K562 (cell line): Measurements from ENCODE around the gene INPP5D. TPM values are rescaled to one million over a fixed set of nuclear protein-coding genes. Genes with fewer than 3 reads are reported as not detected.

ENCODE experiments used
- ATAC-seq: fragments of 200-7000 bp; cut with Tn5 transposase; 3 replicates; pipeline ENCODE4 v1.9.1; 2020; ENCODE audit warnings: moderate library complexity
- BruUV-seq: library from RNA; stranded (reverse); fragments of 400-500 nt; replicated peaks from 2 replicates; lab custom pipeline; 2021; lab: Mats Ljungman, UMichigan
- CTCF ChIA-PET: fragments of 300-600 bp; formaldehyde crosslinking; extraction: SDS; loops from one replicate; lab custom pipeline; 2021; ENCODE audit warnings: low intra/inter-chr PET ratio; lab: Yijun Ruan, JAX
- POLR2A ChIA-PET: fragments of 300-600, 350-650 bp; sonication (Branson Sonifier 250); formaldehyde crosslinking; extraction: SDS; loops from one replicate; lab custom pipeline; 2021; ENCODE audit warnings: antibody characterized with exemption, inconsistent platforms; lab: Yijun Ruan, JAX
- DNase-seq, 4 experiments: peaks; one replicate each; pipeline versions ENCODE4 v3.0.0 to v3.0.0-alpha.2; 2011 to 2018; ENCODE audit warnings: low spot score in 3 of 4, mixed read lengths in 3 of 4; ENCODE audit errors: extremely low read depth in 1 of 4
- FAIRE-seq: peaks from 2 replicates; lab custom pipeline; 2011; peaks lifted over from hg19 to GRCh38; lab: Jason Lieb, UNC
- H2AFZ ChIP-seq: 2 replicates; pipeline ENCODE4 v1.6.0; 2011; ENCODE audit warnings: low read depth, low read length, control low read depth, inconsistent platforms
- H3K27ac ChIP-seq: fragments of 200-600 bp; 3 replicates; pipeline ENCODE4 v1.8.0; 2011; ENCODE audit warnings: low read depth, mild to moderate bottlenecking, control low read depth, inconsistent platforms, low read length, moderate library complexity, mixed read lengths; ENCODE audit errors: extremely low read depth
- H3K27me3 ChIP-seq, 2 experiments: fragments of 300-600 bp in 1 of 2; 2 replicates in 1 of 2; 3 replicates in 1 of 2; pipeline versions ENCODE4 v1.6.0 to v1.8.0; 2011; ENCODE audit warnings: inconsistent platforms in 2 of 2, low read length in 2 of 2, mild to moderate bottlenecking in 1 of 2, mixed read lengths in 1 of 2, moderate library complexity in 1 of 2; ENCODE audit not compliant: control insufficient read depth in 2 of 2, insufficient read depth in 2 of 2
- H3K36me3 ChIP-seq: fragments of 300-600 bp; 3 replicates; pipeline ENCODE4 v1.8.0; 2011; ENCODE audit warnings: mild to moderate bottlenecking, low read length, inconsistent platforms; ENCODE audit not compliant: control insufficient read depth, insufficient read depth
- H3K4me1 ChIP-seq, 2 experiments: fragments of 200-600 bp in 1 of 2; replicated peaks in 1 of 2; 2 replicates in 1 of 2; 3 replicates in 1 of 2; pipeline versions ENCODE4 v1.5.1 to v1.8.0; 2011; ENCODE audit warnings: inconsistent platforms in 2 of 2, low read length in 2 of 2, mild to moderate bottlenecking in 1 of 2, mixed read lengths in 1 of 2, moderate library complexity in 1 of 2; ENCODE audit not compliant: control insufficient read depth in 2 of 2, insufficient read depth in 2 of 2
- H3K4me2 ChIP-seq: 2 replicates; pipeline ENCODE4 v1.6.1; 2011; ENCODE audit warnings: low read length, control low read depth, inconsistent platforms, mixed read lengths; ENCODE audit not compliant: insufficient read depth
- H3K4me3 ChIP-seq: fragments of 200-600 bp; sonication (generic), shearing (Covaris generic); 2 replicates; pipeline ENCODE4 v1.5.1; 2016; ENCODE audit warnings: control low read depth, inconsistent platforms
- H3K79me2 ChIP-seq: fragments of 200-600 bp; 3 replicates; pipeline ENCODE4 v1.8.0; 2011; ENCODE audit warnings: low read length, inconsistent platforms; ENCODE audit not compliant: control insufficient read depth, insufficient read depth
- H3K9ac ChIP-seq, 2 experiments: 2 replicates each; pipeline versions ENCODE4 v1.6.0 to v1.6.1; 2011; ENCODE audit warnings: low read depth in 2 of 2, low read length in 2 of 2, control low read depth in 1 of 2, inconsistent platforms in 1 of 2, mild to moderate bottlenecking in 1 of 2, mixed read lengths in 1 of 2; ENCODE audit not compliant: insufficient read depth in 1 of 2
- H3K9me1 ChIP-seq: one replicate; pipeline ENCODE4 v1.6.0; 2011; ENCODE audit warnings: inconsistent platforms, mild to moderate bottlenecking, low read length, moderate library complexity; ENCODE audit not compliant: control insufficient read depth, insufficient read depth
- H3K9me3 ChIP-seq: replicated peaks from 2 replicates; pipeline ENCODE4 v1.5.1; 2011; ENCODE audit warnings: low read depth, low read length, inconsistent platforms; ENCODE audit not compliant: control insufficient read depth, insufficient read depth
- H4K20me1 ChIP-seq: replicated peaks from 2 replicates; pipeline ENCODE4 v1.6.1; 2011; ENCODE audit warnings: low read length, inconsistent platforms, mixed read lengths; ENCODE audit not compliant: control insufficient read depth, insufficient read depth
- BCL6 ChIP-seq: fragments of 250-450 bp; sonication (Bioruptor Pico); IDR thresholded peaks from 2 replicates; pipeline ENCODE4 v1.4.0; 2020
- BDP1 ChIP-seq: IDR thresholded peaks from 3 replicates; pipeline ENCODE4 v1.6.1; 2011; ENCODE audit not compliant: insufficient read length, insufficient read depth
- CXXC5 ChIP-seq: fragments of 250-450 bp; sonication (Bioruptor Pico); IDR thresholded peaks from 2 replicates; pipeline ENCODE4 v1.8.0; 2022; ENCODE audit warnings: inconsistent platforms, mild to moderate bottlenecking, moderate library complexity
- HMG20B ChIP-seq: fragments of 250-450 bp; sonication (Bioruptor Pico); IDR thresholded peaks from 2 replicates; pipeline ENCODE4 v1.5.0; 2021; ENCODE audit warnings: mild to moderate bottlenecking
- NFYB ChIP-seq: IDR thresholded peaks from 2 replicates; pipeline ENCODE4 v1.6.1; 2011; ENCODE audit warnings: mild to moderate bottlenecking, moderate library complexity; ENCODE audit not compliant: insufficient read length; ENCODE audit errors: extremely low read depth
- NR3C1 ChIP-seq: sonication (generic); formaldehyde crosslinking; IDR thresholded peaks from 2 replicates; pipeline ENCODE4 v1.8.1; 2022; ENCODE audit warnings: missing genetic modification reagents
- PRPF4 ChIP-seq: fragments of 200-400 bp; formaldehyde crosslinking; IDR thresholded peaks from one replicate; pipeline ENCODE4 v1.6.1; 2017; ENCODE audit warnings: low read length, low read depth, mild to moderate bottlenecking; ENCODE audit not compliant: insufficient read depth, poor library complexity, severe bottlenecking
- SETDB1 ChIP-seq: IDR thresholded peaks from one replicate; pipeline ENCODE4 v1.6.1; 2012; ENCODE audit warnings: low read length, control low read depth, inconsistent platforms
- SNIP1 ChIP-seq: fragments of 450-650 bp; IDR thresholded peaks from 2 replicates; pipeline ENCODE4 v1.7.1; 2017; ENCODE audit warnings: low read depth, mild to moderate bottlenecking
- TCF7L2 ChIP-seq: fragments of 150-350 bp; IDR thresholded peaks from 2 replicates; pipeline ENCODE4 v1.6.1; 2016; ENCODE audit warnings: low read depth, mild to moderate bottlenecking, low read length, moderate library complexity
- WGBS: fragments of 100-300 bp; shearing (Covaris generic); methylation state at CpG from one replicate; pipeline ENCODE4 v1.1.6; 2016; ENCODE audit warnings: low coverage, mixed read lengths; ENCODE audit not compliant: insufficient coverage; ENCODE audit errors: missing lambda C conversion rate; 5-methylcytosine and 5-hydroxymethylcytosine counted together
- in situ Hi-C: fragments of 300-500 bp; cut with MboI; formaldehyde crosslinking; loops from 4 replicates; pipeline ENCODE4 v1.15.0; 2018; ENCODE audit warnings: inconsistent platforms, mixed read lengths
- intact Hi-C: fragments of 100-400 bp; cut with micrococcal nuclease; formaldehyde crosslinking; loops from 2 replicates; pipeline ENCODE4 v1.14.2; 2022
- polyA plus RNA-seq, 8 experiments: library from polyadenylated mRNA; depleted of rRNA in 4 of 8; stranded (reverse) in 5 of 8; unstranded in 3 of 8; fragments of >200 nt; fragmentation: Nextera tagmentation in 2 of 8; fragmentation: Illumina TruSeq in 1 of 8; extraction: Ambion mirVana in 2 of 8; extraction: Trizol in 1 of 8; gene quantifications; 2 replicates each; pipeline versions ENCODE4 v1.2.1 to v1.2.3, GENCODE V29; 2011 to 2014; ENCODE audit warnings: inconsistent platforms in 1 of 8, missing spikeins in 1 of 8
- total RNA-seq, 7 experiments: library from RNA; depleted of rRNA in 6 of 7; stranded (reverse); fragments of >200 nt in 6 of 7; fragmentation: Illumina TruSeq in 2 of 7; extraction: Trizol in 2 of 7; gene quantifications; 2 replicates each; pipeline versions ENCODE4 v1.2.1 to v1.2.3, GENCODE V29; 2011 to 2021; ENCODE audit warnings: low replicate concordance in 1 of 7
- TF ChIP-seq, protein P1 (sequence below): fragments of 450-650 bp; IDR thresholded peaks from 2 replicates; pipeline ENCODE4 v1.6.1; 2016; ENCODE audit warnings: mild to moderate bottlenecking, moderate library complexity
- TF ChIP-seq, protein P2 (sequence below): IDR thresholded peaks from 2 replicates; pipeline ENCODE4 v1.6.1; 2016; ENCODE audit warnings: missing genetic modification characterization, missing compliant biosample characterization

The INPP5D gene
- total and polyA plus RNA-seq, 9 of the 15 experiments (the other 6 are each of a cell fraction or from before 2014, with no cell fraction given): 0.55 to 6.2 (median 2.2) TPM

DNA sequence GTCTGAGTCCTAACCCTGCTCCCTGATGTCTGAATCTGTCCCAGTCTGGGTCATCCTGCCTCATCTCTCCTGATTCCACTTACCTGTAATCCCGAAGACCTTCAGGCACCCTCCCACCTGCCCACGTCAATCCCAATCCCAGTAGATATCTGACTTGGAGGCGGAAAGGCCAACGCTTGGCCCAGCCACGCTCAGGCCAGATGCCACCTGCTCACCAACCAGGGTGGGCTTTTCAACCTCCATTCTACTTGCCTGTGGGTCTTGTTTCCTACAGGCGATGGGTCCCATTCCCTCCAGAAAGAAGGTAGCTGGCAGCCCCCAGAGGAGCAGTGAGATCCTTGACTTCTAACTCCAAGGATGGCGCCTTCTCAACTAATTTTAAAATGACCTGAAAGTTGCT is 59.7 kb downstream of the INPP5D start:
- WGBS: 82% methylated on average over 5 of the region's 7 CpGs
- ATAC-seq (no peak), DNase-seq (no peak), FAIRE-seq (no peak)
- no peaks in the 10 kb centered on the region for H3K27me3 ChIP-seq
- no peak overlapping the region for H3K9ac ChIP-seq
- no peaks in the 10 kb centered on the region for H3K9me3 ChIP-seq
- H3K79me2 ChIP-seq: no peaks in the 10 kb centered on the region
- peaks cover 0 to 19% of the 10 kb centered on the region in 2 experiments; a peak in 2 of 5 replicates for H3K4me1 ChIP-seq
- H2AFZ ChIP-seq: no peak overlapping the region
- BruUV-seq: no TSS peak
- H3K4me2 ChIP-seq: no peak overlapping the region
- no peaks in the 10 kb centered on the region for H4K20me1 ChIP-seq
- no peak overlapping the region for H3K4me3 ChIP-seq
- ChIA-PET CTCF (no interaction called here), POLR2A (no interaction called here)
- intact Hi-C loops (no loop called here), in situ Hi-C loops (no loop called here)
- no peaks in the 10 kb centered on the region for H3K36me3 ChIP-seq
- no peaks in the 10 kb centered on the region for H3K9me1 ChIP-seq
- H3K27ac ChIP-seq: no peak overlapping the region
- TF ChIP-seq BCL6 (CRISPR knock-in tag) (no peak), SETDB1 (no peak), SNIP1 (no peak), NFYB (no peak), PRPF4 (no peak), CXXC5 (CRISPR knock-in tag) (no peak), BDP1 (no peak), TCF7L2 (no peak), HMG20B (CRISPR knock-in tag) (no peak), NR3C1 (CRISPR knock-in tag) (no peak)
- TF ChIP-seq, protein P1, sequence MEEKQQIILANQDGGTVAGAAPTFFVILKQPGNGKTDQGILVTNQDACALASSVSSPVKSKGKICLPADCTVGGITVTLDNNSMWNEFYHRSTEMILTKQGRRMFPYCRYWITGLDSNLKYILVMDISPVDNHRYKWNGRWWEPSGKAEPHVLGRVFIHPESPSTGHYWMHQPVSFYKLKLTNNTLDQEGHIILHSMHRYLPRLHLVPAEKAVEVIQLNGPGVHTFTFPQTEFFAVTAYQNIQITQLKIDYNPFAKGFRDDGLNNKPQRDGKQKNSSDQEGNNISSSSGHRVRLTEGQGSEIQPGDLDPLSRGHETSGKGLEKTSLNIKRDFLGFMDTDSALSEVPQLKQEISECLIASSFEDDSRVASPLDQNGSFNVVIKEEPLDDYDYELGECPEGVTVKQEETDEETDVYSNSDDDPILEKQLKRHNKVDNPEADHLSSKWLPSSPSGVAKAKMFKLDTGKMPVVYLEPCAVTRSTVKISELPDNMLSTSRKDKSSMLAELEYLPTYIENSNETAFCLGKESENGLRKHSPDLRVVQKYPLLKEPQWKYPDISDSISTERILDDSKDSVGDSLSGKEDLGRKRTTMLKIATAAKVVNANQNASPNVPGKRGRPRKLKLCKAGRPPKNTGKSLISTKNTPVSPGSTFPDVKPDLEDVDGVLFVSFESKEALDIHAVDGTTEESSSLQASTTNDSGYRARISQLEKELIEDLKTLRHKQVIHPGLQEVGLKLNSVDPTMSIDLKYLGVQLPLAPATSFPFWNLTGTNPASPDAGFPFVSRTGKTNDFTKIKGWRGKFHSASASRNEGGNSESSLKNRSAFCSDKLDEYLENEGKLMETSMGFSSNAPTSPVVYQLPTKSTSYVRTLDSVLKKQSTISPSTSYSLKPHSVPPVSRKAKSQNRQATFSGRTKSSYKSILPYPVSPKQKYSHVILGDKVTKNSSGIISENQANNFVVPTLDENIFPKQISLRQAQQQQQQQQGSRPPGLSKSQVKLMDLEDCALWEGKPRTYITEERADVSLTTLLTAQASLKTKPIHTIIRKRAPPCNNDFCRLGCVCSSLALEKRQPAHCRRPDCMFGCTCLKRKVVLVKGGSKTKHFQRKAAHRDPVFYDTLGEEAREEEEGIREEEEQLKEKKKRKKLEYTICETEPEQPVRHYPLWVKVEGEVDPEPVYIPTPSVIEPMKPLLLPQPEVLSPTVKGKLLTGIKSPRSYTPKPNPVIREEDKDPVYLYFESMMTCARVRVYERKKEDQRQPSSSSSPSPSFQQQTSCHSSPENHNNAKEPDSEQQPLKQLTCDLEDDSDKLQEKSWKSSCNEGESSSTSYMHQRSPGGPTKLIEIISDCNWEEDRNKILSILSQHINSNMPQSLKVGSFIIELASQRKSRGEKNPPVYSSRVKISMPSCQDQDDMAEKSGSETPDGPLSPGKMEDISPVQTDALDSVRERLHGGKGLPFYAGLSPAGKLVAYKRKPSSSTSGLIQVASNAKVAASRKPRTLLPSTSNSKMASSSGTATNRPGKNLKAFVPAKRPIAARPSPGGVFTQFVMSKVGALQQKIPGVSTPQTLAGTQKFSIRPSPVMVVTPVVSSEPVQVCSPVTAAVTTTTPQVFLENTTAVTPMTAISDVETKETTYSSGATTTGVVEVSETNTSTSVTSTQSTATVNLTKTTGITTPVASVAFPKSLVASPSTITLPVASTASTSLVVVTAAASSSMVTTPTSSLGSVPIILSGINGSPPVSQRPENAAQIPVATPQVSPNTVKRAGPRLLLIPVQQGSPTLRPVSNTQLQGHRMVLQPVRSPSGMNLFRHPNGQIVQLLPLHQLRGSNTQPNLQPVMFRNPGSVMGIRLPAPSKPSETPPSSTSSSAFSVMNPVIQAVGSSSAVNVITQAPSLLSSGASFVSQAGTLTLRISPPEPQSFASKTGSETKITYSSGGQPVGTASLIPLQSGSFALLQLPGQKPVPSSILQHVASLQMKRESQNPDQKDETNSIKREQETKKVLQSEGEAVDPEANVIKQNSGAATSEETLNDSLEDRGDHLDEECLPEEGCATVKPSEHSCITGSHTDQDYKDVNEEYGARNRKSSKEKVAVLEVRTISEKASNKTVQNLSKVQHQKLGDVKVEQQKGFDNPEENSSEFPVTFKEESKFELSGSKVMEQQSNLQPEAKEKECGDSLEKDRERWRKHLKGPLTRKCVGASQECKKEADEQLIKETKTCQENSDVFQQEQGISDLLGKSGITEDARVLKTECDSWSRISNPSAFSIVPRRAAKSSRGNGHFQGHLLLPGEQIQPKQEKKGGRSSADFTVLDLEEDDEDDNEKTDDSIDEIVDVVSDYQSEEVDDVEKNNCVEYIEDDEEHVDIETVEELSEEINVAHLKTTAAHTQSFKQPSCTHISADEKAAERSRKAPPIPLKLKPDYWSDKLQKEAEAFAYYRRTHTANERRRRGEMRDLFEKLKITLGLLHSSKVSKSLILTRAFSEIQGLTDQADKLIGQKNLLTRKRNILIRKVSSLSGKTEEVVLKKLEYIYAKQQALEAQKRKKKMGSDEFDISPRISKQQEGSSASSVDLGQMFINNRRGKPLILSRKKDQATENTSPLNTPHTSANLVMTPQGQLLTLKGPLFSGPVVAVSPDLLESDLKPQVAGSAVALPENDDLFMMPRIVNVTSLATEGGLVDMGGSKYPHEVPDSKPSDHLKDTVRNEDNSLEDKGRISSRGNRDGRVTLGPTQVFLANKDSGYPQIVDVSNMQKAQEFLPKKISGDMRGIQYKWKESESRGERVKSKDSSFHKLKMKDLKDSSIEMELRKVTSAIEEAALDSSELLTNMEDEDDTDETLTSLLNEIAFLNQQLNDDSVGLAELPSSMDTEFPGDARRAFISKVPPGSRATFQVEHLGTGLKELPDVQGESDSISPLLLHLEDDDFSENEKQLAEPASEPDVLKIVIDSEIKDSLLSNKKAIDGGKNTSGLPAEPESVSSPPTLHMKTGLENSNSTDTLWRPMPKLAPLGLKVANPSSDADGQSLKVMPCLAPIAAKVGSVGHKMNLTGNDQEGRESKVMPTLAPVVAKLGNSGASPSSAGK: no peak
- TF ChIP-seq, protein P2, sequence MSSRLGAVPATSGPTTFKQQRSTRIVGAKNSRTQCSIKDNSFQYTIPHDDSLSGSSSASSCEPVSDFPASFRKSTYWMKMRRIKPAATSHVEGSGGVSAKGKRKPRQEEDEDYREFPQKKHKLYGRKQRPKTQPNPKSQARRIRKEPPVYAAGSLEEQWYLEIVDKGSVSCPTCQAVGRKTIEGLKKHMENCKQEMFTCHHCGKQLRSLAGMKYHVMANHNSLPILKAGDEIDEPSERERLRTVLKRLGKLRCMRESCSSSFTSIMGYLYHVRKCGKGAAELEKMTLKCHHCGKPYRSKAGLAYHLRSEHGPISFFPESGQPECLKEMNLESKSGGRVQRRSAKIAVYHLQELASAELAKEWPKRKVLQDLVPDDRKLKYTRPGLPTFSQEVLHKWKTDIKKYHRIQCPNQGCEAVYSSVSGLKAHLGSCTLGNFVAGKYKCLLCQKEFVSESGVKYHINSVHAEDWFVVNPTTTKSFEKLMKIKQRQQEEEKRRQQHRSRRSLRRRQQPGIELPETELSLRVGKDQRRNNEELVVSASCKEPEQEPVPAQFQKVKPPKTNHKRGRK (tag): no peak
